CD4-positive, alpha-beta memory T cell (primary cell): ENCODE results near the gene SH3PXD2B. TPM values are rescaled to one million over a fixed set of nuclear protein-coding genes. Genes with fewer than 3 reads are reported as not detected.
A peak's percentile ranks its signal among the peaks of the same experiment; 100 is the strongest.

ENCODE experiments used
- CTCF ChIA-PET: fragments of 350-600 bp; sonication (Branson Sonifier 250); formaldehyde crosslinking; loops from one replicate; lab custom pipeline; 2021; ENCODE audit warnings: inconsistent platforms; ENCODE audit not compliant: partially characterized antibody; lab: Charles Lee
- POLR2A ChIA-PET: fragments of 350-600 bp; sonication (Branson Sonifier 250); formaldehyde crosslinking; loops from one replicate; lab custom pipeline; 2021; ENCODE audit not compliant: partially characterized antibody; lab: Charles Lee
- DNase-seq, 5 donors: peaks; one replicate each; pipeline versions ENCODE4 v3.0.0 to v3.0.0-alpha.2; 2020 to 2022; ENCODE audit warnings: mixed read lengths in 1 of 5
- H3K27ac ChIP-seq: one replicate; pipeline ENCODE4 v1.7.0; 2013; ENCODE audit warnings: low read depth, low read length
- H3K27me3 ChIP-seq: 2 replicates; pipeline ENCODE4 v1.7.0; 2013; ENCODE audit warnings: mild to moderate bottlenecking, low read length, moderate library complexity; ENCODE audit not compliant: insufficient read depth
- H3K36me3 ChIP-seq: 2 replicates; pipeline ENCODE4 v1.7.0; 2013; ENCODE audit warnings: mild to moderate bottlenecking, low read length, moderate library complexity; ENCODE audit not compliant: insufficient read depth
- H3K4me1 ChIP-seq: 2 replicates; pipeline ENCODE4 v1.7.0; 2013; ENCODE audit warnings: mild to moderate bottlenecking, low read length, moderate library complexity; ENCODE audit not compliant: insufficient read depth
- H3K4me3 ChIP-seq, 2 donors: one replicate each; pipeline ENCODE4 v1.7.0; 2013; ENCODE audit warnings: low read length in 2 of 2, mild to moderate bottlenecking in 1 of 2
- H3K9me3 ChIP-seq, 2 donors: one replicate each; pipeline ENCODE4 v1.7.0; 2013; ENCODE audit warnings: low read length in 2 of 2, control low read depth in 1 of 2; ENCODE audit not compliant: control insufficient read depth in 1 of 2
- H3K27ac Mint-ChIP-seq, 7 donors: one replicate each; pipeline ENCODE4 v1.8.0; 2020 to 2021; ENCODE audit warnings: mixed read lengths in 7 of 7, mild to moderate bottlenecking in 6 of 7, inconsistent platforms in 3 of 7, moderate library complexity in 3 of 7
- H3K27me3 Mint-ChIP-seq, 2 donors: one replicate each; pipeline ENCODE4 v1.8.0; 2020 to 2021; ENCODE audit warnings: mixed read lengths in 2 of 2
- H3K36me3 Mint-ChIP-seq, 2 donors: one replicate each; pipeline ENCODE4 v1.8.0; 2020 to 2021; ENCODE audit warnings: mixed read lengths in 2 of 2, inconsistent platforms in 1 of 2, mild to moderate bottlenecking in 1 of 2
- H3K4me1 Mint-ChIP-seq, 4 donors: one replicate each; pipeline ENCODE4 v1.8.0; 2020 to 2021; ENCODE audit warnings: mixed read lengths in 4 of 4, mild to moderate bottlenecking in 1 of 4
- H3K4me3 Mint-ChIP-seq, 8 donors: one replicate each; pipeline ENCODE4 v1.8.0; 2020 to 2021; ENCODE audit warnings: mixed read lengths in 8 of 8, mild to moderate bottlenecking in 7 of 8, moderate library complexity in 6 of 8, inconsistent platforms in 3 of 8
- H3K9me3 Mint-ChIP-seq, 8 donors: one replicate each; pipeline ENCODE4 v1.8.0; 2020 to 2021; ENCODE audit warnings: mixed read lengths in 8 of 8, mild to moderate bottlenecking in 5 of 8, inconsistent platforms in 3 of 8, moderate library complexity in 1 of 8
- intact Hi-C: fragments of 100-400 bp; cut with micrococcal nuclease; formaldehyde crosslinking; loops from one replicate; pipeline ENCODE4 v1.15.1; 2023
- polyA plus RNA-seq, 2 donors: library from polyadenylated mRNA; unstranded; fragments of 300-500 nt; fragmentation: Illumina TruSeq; gene quantifications; one replicate each; pipeline ENCODE4 v1.2.3, GENCODE V29; 2021
- total RNA-seq, 2 experiments: library from RNA; stranded (reverse); gene quantifications; one replicate each; pipeline ENCODE4 v1.2.3, GENCODE V29; 2021

The SH3PXD2B gene
- total and polyA plus RNA-seq, 4 experiments from 2014 or later: 0.19 to 0.38 TPM; not detected in 2

- Mint-ChIP-seq H3K27ac (no peak overlapping the region), H3K36me3 (no peaks in the 10 kb centered on the region), H3K9me3 (no peaks in the 10 kb centered on the region), H3K27me3 (peaks cover 13 to 38% of the 10 kb centered on the region in 2 donors), H3K4me3 (no peak overlapping the region), H3K4me1 (peaks cover 0 to 4% (median under 1%) of the 10 kb centered on the region in 4 donors)
- H3K4me3 ChIP-seq: no peak overlapping the region
- intact Hi-C loops: no loop called here
- DNase-seq: no peak
- H3K36me3 ChIP-seq: no peaks in the 10 kb centered on the region
- POLR2A ChIA-PET: no interaction called here
- H3K27me3 ChIP-seq: no peaks in the 10 kb centered on the region
- no peaks in the 10 kb centered on the region for H3K9me3 ChIP-seq
- H3K4me1 ChIP-seq: no peaks in the 10 kb centered on the region
- H3K27ac ChIP-seq: no peak overlapping the region
- CTCF ChIA-PET: no interaction called here
Observed at GRCh38 chr5:172446336-172447051, 7.8 kb downstream of the SH3PXD2B start.

- Mint-ChIP-seq H3K27ac (no peak overlapping the region), H3K27me3 (peaks cover 10 to 33% of the 10 kb centered on the region in 2 donors), H3K4me3 (no peak overlapping the region), H3K4me1 (peaks cover 0 to 4% (median under 1%) of the 10 kb centered on the region in 4 donors), H3K36me3 (no peaks in the 10 kb centered on the region), H3K9me3 (no peaks in the 10 kb centered on the region)
- H3K27ac ChIP-seq: no peak overlapping the region
- POLR2A ChIA-PET: no interaction called here
- H3K27me3 ChIP-seq: no peaks in the 10 kb centered on the region
- intact Hi-C loops: no loop called here
- no peak for DNase-seq
- H3K36me3 ChIP-seq: no peaks in the 10 kb centered on the region
- no peak overlapping the region for H3K4me3 ChIP-seq
- CTCF ChIA-PET: no interaction called here
- no peaks in the 10 kb centered on the region for H3K4me1 ChIP-seq
- H3K9me3 ChIP-seq: no peaks in the 10 kb centered on the region
Observed at GRCh38 chr5:172445866-172446265, 8.5 kb downstream of the SH3PXD2B start.

DNA sequence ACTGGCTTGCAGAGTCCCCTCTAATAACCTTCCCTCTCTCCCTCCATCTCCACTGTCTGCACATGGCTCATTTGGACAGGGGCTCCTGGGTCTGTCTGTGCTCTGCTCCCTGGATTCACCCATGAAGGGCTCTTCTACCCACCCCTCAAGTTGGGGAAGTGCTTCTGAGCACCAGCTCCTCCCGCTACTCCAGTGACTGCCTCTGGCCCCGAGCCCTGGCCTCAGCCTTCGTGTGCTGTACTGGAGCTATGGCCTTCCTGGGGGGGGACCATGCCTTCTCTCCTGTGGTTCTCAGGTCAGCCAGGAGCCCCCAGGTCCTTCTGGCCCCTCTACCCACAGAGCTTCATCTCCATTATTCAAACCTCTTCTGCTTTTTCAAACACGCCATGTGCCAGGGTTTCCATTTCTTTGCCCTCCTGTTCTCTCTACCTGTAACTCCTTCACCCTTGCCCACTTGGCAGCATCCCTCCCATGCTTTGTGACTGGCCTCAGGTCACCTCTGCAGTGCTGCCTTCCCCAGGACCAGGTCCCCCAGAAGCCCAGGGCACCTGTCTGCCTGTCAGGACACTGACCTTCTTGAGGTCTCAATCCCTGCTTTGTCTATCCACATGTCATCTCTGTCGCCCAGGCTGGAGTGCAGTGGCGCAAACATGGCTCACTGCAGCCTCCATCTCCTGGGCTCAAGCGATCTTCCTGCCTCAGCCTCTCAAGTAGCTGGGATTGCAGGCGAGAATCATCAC lies 9.5 kb downstream of the SH3PXD2B start:
- Histone ChIP-seq H3K4me3 (no peak overlapping the region), H3K9me3 (no peaks in the 10 kb centered on the region), H3K27ac (no peak overlapping the region), H3K4me1 (no peaks in the 10 kb centered on the region), H3K27me3 (no peaks in the 10 kb centered on the region), H3K36me3 (no peaks in the 10 kb centered on the region)
- Mint-ChIP-seq H3K4me1 (peaks cover 0 to 4% (median under 1%) of the 10 kb centered on the region in 4 donors), H3K36me3 (no peaks in the 10 kb centered on the region), H3K27me3 (peaks cover 10 to 33% of the 10 kb centered on the region in 2 donors), H3K27ac (no peak overlapping the region), H3K9me3 (no peaks in the 10 kb centered on the region), H3K4me3 (no peak overlapping the region)
- ChIA-PET POLR2A (no interaction called here), CTCF (no interaction called here)
- no peak for DNase-seq
- intact Hi-C loops: no loop called here

GRCh38 chr5:172444110-172444510 lies 10.2 kb downstream of the SH3PXD2B start:
- Mint-ChIP-seq H3K27me3 (peaks cover 7 to 29% of the 10 kb centered on the region in 2 donors), H3K36me3 (no peaks in the 10 kb centered on the region), H3K9me3 (no peaks in the 10 kb centered on the region), H3K27ac (peak overlapping the region in 1 of 7 donors; percentile 7), H3K4me3 (no peak overlapping the region), H3K4me1 (peaks cover 0 to 4% (median under 1%) of the 10 kb centered on the region in 4 donors)
- no peak overlapping the region for H3K4me3 ChIP-seq
- intact Hi-C loops: no loop called here
- no peaks in the 10 kb centered on the region for H3K27me3 ChIP-seq
- POLR2A ChIA-PET: no interaction called here
- H3K36me3 ChIP-seq: no peaks in the 10 kb centered on the region
- H3K4me1 ChIP-seq: no peaks in the 10 kb centered on the region
- no peaks in the 10 kb centered on the region for H3K9me3 ChIP-seq
- CTCF ChIA-PET: no interaction called here
- DNase-seq: no peak
- H3K27ac ChIP-seq: no peak overlapping the region

DNA sequence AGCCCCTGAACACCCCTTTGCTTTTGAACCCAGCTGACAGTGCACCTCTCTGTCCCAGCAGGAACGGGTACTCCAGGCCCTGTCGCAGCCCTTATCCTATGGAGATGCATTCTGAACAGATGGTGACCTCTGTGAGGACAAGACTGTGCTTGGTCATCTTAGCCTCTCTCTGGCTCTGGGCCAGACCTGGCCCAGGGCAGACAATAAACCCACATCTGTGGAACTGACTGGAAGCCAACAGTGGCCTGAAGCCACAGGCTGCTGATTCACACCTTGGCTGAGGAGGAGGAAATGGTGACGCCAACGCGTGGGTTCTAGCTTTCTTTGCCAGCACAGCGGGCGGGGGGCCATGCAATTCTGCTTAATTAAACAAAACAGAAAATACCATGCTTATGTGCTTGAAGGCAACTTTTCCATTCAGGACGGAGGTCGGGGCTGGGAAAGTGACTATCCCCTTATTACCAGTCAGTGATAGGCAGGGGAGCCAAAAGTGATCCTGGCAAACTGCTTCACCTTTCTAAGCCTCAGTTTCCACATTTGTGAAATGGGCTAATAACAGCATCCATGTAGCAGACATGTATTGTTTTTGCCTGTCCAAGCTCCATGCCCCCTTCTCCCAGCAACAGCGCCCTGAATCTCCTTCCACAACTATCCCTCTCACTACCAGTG lies 10.8 kb downstream of the SH3PXD2B start:
- H3K4me3 Mint-ChIP-seq: no peak overlapping the region
- no peak for DNase-seq

GRCh38 chr5:172442592-172442991 lies 11.7 kb downstream of the SH3PXD2B start:
- Mint-ChIP-seq H3K27ac (no peak overlapping the region), H3K9me3 (no peaks in the 10 kb centered on the region), H3K36me3 (no peaks in the 10 kb centered on the region), H3K4me1 (peaks cover 0 to 4% (median under 1%) of the 10 kb centered on the region in 4 donors), H3K27me3 (peaks cover 7 to 20% of the 10 kb centered on the region in 2 donors), H3K4me3 (no peak overlapping the region)
- Histone ChIP-seq H3K27me3 (no peaks in the 10 kb centered on the region), H3K27ac (no peak overlapping the region), H3K4me1 (no peaks in the 10 kb centered on the region), H3K9me3 (no peaks in the 10 kb centered on the region), H3K36me3 (no peaks in the 10 kb centered on the region), H3K4me3 (no peak overlapping the region)
- ChIA-PET POLR2A (no interaction called here), CTCF (interaction anchor here (1.8 kb wide), 1 partner anchor 9 kb away, joined by 7 read pairs; no protein-coding TSS in a partner anchor)
- DNase-seq: no peak
- intact Hi-C loops: no loop called here

More for the DNA sequence above, 10.8 kb downstream of the SH3PXD2B start:
- Histone ChIP-seq H3K4me3 (no peak overlapping the region), H3K27me3 (no peaks in the 10 kb centered on the region), H3K4me1 (no peaks in the 10 kb centered on the region), H3K9me3 (no peaks in the 10 kb centered on the region), H3K27ac (no peak overlapping the region), H3K36me3 (no peaks in the 10 kb centered on the region)
- Mint-ChIP-seq H3K4me1 (peaks cover 0 to 4% (median under 1%) of the 10 kb centered on the region in 4 donors), H3K27ac (no peak overlapping the region), H3K27me3 (peaks cover 7 to 24% of the 10 kb centered on the region in 2 donors), H3K36me3 (no peaks in the 10 kb centered on the region), H3K9me3 (no peaks in the 10 kb centered on the region)
- ChIA-PET POLR2A (no interaction called here), CTCF (no interaction called here)
- intact Hi-C loops: no loop called here

- Mint-ChIP-seq H3K4me3 (no peak overlapping the region), H3K27me3 (peaks cover 4 to 16% of the 10 kb centered on the region in 2 donors), H3K36me3 (no peaks in the 10 kb centered on the region), H3K27ac (no peak overlapping the region), H3K4me1 (peaks cover 0 to 4% (median under 1%) of the 10 kb centered on the region in 4 donors), H3K9me3 (no peaks in the 10 kb centered on the region)
- ChIA-PET CTCF (interaction anchor here (1.7 to 1.8 kb wide), 2 partner anchors 7 to 10 kb away, joined by 4 to 7 read pairs; no protein-coding TSS in a partner anchor), POLR2A (no interaction called here)
- Histone ChIP-seq H3K4me3 (no peak overlapping the region), H3K27me3 (no peaks in the 10 kb centered on the region), H3K27ac (no peak overlapping the region), H3K9me3 (no peaks in the 10 kb centered on the region), H3K36me3 (no peaks in the 10 kb centered on the region), H3K4me1 (no peaks in the 10 kb centered on the region)
- intact Hi-C loops: no loop called here
- DNase-seq: no peak
Observed at GRCh38 chr5:172441262-172441751, 13.0 kb downstream of the SH3PXD2B start.
